GM19455 (cell line): ENCODE measurements around the gene ARHGAP9.

ENCODE experiments used
- ATAC-seq: cut with Tn5 transposase; IDR thresholded peaks from one replicate; pipeline ENCODE4 v1.9.1; 2021; ENCODE audit not compliant: unreplicated experiment

Gene ARHGAP9

DNA sequence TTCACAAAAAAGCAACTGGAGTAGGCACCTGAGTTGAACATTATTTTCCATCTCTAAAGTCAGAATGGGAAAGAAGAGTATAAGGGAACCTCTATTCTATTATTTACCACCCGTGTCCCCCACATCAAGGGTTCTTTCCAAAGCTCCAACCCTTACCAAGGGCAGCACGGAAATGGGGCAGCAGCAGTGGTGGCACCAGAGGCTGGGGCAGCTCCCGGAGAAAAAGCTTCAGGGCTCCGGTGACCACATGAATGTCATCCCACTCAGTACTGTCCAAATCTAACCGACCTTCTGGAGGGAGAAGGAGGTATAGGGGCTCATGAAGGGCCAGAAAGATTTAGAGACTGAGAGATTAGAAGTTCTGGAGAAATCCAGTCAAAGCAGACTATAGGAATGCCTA is 5.8 kb downstream of the ARHGAP9 start:
- ATAC-seq: no peak

DNA sequence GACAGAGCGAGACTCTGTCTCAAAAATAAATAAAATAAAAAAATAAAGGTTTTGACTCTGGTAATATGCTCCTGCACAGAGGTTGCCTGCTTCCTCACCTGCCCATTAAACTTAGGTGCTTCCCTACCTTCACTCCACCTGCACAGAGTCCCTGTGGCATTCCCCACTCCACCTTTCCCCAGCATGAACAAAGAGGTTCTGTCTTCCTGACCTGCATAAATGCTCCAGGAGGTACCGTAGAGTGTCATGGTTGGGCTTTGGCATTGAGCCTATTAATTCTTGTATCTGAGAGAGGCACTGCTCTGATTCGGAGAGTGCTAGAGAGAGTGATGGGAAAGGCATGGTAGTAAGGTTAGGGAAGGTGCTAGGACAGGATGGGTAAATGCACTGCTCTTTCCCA is 6.3 kb downstream of the ARHGAP9 start:
- no peak for ATAC-seq

DNA sequence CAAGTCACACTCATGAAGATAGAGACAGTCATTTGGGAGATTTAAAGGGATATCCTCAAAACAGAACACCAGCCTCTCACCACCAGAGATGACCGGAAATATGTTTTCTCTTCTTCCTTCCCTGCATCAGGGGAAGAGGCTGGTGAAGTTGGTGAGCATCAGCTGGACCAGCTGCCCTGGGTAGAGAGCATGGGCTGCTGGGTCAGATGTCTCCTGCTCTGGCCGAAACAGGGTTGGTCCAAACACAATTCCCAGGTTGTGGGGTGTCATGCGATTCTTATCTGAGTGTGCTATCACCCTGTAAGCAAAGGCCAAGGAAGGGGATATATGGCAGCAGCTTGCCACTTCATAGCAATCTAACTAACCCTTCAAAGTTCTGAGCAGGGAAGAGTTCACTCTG is 7.3 kb downstream of the ARHGAP9 start:
- no peak for ATAC-seq

DNA sequence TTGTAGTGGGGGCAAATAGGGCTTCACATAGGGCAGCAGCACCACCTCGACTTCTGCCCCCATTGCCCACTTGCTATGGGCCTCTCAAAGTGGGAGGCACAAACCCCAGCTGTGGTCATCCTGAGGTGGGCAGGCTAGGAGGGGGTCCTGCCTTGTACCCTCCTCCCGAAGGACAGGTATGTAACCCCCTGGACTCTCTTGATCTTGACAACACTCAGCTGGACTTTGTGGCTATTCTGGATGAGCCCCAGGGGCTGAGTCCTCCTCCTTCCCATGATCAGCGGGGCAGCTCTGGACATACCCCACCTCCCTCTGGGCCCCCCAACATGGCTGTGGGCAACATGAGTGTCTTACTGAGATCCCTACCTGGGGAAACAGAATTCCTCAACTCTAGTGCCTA is 8.0 kb downstream of the ARHGAP9 start:
- ATAC-seq: no peak

DNA sequence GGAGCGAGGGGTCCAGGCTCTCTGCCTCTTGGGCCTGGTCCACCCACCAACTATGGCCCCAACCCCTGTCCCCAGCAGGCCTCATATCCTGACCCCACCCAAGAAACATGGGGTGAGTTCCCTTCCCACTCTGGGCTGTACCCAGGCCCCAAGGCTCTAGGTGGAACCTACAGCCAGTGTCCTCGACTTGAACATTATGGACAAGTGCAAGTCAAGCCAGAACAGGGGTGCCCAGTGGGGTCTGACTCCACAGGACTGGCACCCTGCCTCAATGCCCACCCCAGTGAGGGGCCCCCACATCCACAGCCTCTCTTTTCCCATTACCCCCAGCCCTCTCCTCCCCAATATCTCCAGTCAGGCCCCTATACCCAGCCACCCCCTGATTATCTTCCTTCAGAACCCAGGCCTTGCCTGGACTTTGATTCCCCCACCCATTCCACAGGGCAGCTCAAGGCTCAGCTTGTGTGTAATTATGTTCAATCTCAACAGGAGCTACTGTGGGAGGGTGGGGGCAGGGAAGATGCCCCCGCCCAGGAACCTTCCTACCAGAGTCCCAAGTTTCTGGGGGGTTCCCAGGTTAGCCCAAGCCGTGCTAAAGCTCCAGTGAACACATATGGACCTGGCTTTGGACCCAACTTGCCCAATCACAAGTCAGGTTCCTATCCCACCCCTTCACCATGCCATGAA is 8.6 kb downstream of the ARHGAP9 start:
- ATAC-seq: no peak

DNA sequence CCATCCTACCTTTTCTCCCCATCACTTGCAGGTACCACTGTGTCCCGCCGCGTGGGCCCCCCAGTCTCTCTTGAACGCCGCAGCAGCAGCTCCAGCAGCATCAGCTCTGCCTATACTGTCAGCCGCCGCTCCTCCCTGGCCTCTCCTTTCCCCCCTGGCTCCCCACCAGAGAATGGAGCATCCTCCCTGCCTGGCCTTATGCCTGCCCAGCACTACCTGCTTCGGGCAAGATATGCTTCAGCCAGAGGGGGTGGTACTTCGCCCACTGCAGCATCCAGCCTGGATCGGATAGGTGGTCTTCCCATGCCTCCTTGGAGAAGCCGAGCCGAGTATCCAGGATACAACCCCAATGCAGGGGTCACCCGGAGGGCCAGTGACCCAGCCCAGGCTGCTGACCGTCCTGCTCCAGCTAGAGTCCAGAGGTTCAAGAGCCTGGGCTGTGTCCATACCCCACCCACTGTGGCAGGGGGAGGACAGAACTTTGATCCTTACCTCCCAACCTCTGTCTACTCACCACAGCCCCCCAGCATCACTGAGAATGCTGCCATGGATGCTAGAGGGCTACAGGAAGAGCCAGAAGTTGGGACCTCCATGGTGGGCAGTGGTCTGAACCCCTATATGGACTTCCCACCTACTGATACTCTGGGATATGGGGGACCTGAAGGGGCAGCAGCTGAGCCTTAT is 9.2 kb downstream of the ARHGAP9 start:
- no peak for ATAC-seq

DNA sequence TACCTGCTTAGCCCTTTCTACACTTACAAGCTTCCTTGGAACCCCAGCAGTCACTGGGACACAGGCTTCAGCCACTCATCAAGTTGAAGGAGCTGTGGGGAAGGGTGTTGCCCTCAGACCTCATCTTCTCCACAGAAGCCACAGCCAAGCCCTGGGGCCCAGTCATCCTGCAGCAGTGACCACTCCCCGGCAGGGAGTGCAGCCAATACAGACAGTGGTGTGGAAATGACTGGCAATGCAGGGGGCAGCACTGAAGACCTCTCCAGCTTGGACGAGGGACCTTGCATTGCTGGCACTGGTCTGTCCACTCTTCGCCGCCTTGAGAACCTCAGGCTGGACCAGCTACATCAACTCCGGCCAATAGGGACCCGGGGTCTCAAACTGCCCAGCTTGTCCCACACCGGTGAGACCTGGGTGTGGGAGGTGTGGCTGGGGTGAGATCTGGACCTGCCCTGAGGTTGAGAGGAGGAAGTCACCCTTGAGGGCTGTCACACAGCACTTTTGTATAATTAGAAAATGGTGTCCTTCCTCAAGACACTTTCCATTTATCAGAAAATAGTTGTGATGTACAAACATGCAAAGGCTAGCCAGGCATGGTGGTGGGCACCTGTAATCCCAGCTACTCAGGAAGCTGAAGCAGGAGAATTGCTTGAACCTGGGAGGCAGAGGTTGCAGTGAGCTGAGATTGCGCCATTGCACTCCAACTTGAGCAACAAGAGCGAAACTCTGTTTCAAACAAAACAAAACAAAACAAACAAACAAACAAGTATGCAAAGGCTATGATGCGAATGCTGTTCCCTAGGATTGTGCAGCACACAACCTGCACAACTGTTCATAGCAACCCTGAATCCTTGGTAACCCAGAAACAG is 10.1 kb downstream of the ARHGAP9 start:
- ATAC-seq: no peak

DNA sequence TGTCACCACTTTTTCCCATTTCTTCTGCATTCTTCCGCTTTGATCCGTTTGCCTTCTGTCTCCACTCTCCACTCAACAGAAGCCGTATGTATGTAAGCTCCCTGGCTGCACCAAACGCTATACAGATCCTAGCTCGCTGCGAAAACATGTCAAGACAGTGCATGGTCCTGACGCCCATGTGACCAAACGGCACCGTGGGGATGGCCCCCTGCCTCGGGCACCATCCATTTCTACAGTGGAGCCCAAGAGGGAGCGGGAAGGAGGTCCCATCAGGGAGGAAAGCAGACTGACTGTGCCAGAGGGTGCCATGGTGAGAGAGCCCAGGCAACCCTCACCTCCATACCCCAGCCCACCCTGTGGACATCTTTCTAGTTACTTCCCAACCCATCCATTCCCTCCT is 11.8 kb downstream of the ARHGAP9 start:
- ATAC-seq: no peak

DNA sequence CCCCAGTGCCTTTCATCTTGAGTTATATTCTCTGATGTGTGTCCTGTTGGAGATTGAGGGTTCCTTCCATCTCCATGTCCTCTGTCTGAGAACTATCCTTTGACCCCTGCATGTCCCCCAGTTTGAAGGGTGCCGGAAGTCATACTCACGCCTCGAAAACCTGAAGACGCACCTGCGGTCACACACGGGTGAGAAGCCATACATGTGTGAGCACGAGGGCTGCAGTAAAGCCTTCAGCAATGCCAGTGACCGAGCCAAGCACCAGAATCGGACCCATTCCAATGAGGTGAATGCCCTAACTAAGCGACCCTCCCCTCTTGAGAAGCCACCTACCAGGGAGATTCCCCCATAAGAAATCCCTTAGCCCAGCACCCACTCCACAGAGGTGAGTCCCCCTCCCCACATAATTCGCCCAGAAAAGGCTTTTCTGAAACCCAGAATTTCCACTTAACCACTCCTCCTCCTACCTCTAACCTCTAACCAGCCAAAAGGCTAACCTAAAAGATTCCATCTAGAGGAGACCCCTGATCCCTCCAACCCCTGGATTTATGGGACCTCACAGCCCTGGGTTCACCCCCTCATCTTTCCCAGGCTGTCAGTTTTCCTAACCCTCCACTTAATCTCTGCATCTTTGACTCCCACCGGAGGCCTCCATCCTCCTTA is 12.3 kb downstream of the ARHGAP9 start:
- no peak for ATAC-seq

DNA sequence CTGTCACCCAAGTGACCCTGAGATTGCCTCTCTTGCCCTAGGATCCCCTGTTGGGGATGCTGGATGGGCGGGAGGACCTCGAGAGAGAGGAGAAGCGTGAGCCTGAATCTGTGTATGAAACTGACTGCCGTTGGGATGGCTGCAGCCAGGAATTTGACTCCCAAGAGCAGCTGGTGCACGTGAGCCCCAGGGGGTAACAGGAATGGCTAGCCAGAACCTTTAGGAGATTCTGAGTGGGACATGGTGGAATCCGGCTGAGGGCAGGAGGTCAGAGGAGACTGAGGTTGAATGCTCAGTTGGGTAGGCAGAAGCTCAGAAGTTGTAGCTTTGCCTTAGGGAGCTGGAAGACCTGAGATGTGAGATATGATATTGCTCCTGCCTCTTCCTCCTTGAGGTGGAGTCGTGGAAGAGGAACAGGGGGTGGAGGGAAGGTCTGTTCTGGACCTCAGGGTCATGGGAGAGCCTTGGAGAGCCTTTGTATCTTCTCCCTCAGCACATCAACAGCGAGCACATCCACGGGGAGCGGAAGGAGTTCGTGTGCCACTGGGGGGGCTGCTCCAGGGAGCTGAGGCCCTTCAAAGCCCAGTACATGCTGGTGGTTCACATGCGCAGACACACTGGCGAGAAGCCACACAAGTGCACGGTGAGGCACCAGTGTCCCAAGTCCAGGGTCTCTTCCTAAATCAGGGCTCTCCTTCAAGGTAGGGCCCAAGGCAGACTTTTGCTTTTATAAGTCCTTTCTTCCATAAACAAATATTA is 13.7 kb downstream of the ARHGAP9 start:
- no peak for ATAC-seq

DNA sequence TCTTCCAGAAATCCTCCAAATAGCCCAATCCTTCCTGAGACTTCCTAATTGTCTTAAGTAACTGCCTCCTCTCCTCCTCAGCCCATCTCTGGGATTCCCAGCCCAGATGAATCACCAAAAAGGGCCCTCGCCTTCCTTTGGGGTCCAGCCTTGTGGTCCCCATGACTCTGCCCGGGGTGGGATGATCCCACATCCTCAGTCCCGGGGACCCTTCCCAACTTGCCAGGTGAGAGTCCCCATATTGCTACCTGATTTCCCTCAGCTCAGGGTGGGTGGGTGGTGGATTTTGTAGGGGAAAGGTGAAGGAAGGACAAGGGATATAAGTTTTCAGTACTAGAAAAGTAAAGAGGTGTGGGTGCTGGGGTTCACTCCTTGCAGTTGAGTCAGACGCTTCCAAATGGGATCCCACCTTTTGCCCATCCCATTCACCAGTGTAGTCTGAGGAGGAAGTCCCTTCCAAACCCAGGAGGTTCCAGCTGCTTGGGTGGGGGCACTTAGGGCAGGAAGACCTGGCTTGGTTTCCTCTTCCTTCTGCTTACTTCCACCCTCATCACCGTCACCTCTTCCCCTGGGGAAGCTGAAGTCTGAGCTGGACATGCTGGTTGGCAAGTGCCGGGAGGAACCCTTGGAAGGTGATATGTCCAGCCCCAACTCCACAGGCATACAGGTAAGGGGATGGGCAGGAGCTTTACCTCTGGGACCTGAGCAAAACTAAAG is 14.5 kb downstream of the ARHGAP9 start:
- no peak for ATAC-seq

DNA sequence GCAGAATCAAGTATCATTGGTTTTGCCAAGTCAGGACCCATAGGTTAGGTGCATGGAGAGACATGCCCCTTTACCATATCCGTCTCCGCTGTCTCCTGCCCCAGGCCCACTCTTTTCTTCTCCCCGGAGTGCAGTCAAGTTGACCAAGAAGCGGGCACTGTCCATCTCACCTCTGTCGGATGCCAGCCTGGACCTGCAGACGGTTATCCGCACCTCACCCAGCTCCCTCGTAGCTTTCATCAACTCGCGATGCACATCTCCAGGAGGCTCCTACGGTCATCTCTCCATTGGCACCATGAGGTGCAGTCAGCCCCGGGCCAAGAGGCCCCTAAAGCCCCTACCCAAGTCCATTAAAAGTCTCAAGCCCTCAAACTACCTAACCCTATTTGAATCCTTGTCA is 15.1 kb downstream of the ARHGAP9 start:
- ATAC-seq: no peak

DNA sequence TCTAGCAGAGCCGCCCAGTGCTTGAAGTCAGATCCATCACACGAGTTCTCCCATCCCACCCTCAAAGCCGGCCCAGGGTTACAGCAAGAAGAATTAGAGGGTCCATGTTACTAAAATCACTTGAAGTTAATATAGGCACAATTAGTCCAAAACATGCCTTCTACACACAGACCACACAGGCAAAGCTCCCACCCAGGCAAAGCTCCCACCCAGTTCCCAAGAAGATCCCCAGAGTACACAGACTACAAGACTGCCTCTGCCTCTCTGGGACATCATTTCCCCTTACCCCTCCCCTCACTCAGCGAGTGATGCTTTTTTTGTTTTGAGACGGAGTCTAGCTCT is 16.8 kb downstream of the ARHGAP9 start:
- ATAC-seq: no peak

DNA sequence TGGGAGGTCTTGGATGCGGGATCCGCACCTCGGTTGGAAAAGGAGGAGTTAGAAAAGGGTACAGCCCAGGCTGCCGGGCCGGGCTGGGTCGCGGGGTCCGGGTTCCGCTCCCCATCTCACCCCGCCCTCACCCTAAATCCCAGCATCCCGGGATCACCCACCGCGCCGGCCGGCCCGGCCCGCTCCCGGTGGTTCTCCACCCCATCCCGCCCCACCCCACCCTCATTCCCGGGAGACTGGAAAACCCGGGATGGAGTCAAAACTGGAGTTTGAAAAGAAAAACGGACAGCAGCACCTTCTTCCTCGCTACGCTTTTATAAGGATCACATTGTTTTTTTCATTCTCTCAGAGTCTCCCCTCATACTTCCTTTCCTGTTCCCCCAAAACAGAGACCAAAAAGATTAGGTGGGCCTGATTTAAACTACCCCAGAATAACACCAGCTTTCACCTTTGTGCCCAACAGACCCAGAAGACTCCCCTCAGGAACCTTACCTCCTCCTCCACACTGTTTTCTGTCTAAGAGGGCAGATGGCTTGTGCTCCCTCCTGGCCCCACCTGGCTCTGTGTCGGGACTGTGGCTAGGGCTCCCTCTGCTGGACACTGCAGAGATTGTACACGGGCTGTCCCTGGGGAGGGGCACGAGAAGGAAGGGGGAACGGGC is 17.3 kb downstream of the ARHGAP9 start:
- peak; percentile 64 for ATAC-seq

DNA sequence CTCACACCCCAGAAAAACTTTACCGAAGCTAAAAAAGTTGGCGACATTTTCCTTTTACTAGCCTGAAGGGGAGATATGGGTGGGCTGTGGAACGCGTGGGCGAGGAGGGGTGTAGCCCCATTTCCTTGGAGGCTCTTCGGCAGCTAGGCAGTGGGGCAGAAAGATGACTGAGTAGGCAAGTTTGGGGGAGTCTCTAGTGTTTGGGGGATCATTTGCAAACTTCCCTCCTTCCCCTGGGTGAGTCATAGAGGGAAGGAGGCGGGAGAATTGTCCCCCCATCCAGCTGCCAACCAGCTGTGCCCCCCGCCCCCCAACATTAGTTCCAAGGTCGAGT is 17.8 kb downstream of the ARHGAP9 start:
- ATAC-seq: no peak

DNA sequence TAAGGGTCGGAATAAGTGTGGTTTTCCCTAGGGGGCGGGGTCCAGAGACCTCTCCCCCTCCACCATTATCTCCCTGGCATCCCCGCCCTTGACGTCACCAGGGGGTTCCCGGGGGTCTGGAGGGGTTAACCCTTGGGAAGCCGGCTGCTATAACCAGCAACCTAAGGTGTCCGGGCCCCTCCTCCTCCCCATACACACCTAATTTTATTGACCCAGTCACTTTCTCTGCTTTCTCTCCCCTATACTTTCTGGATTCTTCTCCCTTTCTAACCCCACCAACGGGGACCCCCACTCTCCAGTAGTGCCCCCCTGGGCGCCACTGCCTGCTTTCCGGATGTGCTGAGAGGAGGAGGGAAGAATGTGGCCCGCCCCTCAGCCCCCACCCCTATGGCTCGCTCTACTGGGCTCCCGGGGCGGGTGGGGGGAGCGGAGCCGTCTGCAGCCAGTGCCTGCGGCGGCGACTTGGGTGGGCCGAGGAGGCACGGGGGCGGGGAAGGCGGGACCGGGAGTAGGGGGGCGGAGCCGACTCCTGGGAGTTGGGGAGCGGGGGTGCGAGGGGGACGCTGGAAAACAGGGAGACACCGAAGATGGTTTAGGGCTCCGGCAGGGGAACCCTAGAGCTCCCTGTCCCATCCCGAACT is 18.3 kb downstream of the ARHGAP9 start:
- ATAC-seq: no peak

DNA sequence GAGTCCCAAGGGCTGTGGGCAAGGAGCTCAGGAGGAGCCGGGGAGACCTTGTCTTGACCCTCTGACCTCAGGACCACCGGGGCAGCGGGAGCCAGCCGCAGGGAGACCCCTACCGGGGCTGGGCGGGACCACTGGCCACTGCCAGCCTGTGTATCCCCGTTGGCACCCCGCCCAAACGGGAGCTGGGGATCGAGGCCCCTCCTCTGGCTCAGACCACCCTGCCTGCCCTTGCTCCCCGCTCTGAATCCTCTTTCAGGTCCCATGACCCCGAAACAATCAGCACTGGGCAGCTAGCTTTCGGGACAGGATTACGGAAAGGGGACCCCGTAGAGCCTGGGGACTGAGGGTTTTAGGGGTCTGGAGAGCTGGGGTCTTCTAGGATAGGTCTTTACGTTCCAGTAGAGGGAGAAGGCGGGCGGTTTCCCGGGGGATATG is 18.8 kb downstream of the ARHGAP9 start:
- ATAC-seq: no peak

DNA sequence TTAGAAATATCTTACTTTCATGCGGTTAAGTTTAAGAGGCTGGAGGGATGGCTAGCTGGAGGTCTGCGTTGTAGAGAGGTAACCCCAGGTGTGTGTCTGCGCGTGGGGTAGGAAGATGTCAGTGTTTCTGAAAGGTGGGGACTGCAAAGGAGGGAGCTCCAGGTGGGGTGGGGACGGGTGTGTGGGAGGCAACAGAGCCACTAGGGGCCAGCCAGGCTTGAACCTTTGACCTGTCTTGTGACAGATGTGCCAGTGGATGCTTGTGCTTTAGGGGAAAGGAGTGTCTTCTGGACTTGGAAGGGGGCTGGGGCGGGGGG is 19.2 kb downstream of the ARHGAP9 start:
- ATAC-seq: no peak

DNA sequence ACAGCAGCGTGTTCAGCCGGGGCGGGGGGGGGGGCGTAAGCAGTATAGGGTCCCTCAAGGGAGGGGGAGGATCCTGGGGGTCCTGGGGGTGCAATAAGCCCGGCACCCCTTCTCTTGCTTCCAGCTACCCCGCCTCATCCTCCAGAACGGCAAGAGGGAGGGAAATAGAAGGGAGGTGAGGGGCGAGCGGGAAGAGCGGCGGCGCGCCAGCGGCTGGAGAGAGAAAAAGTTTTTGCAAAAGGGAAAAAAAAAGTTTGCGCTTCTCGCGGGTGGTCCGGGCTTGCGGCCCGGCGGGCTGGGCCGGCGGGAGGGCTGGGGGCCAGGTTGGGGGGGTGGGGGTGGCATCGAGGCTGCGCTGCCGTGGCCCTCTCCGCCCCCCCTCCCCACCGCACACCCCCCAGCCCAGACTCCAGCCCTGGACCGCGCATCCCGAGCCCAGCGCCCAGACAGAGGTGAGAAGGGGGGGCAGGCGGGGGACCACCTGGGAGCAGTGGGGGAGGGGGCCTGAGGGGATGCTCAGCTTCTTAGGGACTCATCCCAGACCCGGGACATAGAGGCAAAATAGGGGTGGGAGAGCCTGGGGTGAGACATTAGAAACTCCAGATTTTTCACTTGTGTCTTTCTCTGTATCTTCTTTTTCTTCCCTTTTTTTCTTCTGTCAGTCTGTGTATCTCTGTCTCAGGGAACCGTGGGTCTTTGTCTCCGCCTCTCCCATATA is 19.8 kb downstream of the ARHGAP9 start, which contains the start of gene GLI1:
TSS of gene GLI1 (plus strand) at position 36 of the 718 bp plus-strand sequence. CDS start 3,907 bp downstream, outside the sequence.
- ATAC-seq: no peak
